GM18499 (cell line): ENCODE data around the gene ORM2.

Experiments
- ATAC-seq: cut with Tn5 transposase; IDR thresholded peaks from one replicate; pipeline ENCODE4 v1.9.1; 2021; ENCODE audit warnings: moderate number of reproducible peaks; ENCODE audit not compliant: insufficient read depth, unreplicated experiment

ORM2 gene

DNA sequence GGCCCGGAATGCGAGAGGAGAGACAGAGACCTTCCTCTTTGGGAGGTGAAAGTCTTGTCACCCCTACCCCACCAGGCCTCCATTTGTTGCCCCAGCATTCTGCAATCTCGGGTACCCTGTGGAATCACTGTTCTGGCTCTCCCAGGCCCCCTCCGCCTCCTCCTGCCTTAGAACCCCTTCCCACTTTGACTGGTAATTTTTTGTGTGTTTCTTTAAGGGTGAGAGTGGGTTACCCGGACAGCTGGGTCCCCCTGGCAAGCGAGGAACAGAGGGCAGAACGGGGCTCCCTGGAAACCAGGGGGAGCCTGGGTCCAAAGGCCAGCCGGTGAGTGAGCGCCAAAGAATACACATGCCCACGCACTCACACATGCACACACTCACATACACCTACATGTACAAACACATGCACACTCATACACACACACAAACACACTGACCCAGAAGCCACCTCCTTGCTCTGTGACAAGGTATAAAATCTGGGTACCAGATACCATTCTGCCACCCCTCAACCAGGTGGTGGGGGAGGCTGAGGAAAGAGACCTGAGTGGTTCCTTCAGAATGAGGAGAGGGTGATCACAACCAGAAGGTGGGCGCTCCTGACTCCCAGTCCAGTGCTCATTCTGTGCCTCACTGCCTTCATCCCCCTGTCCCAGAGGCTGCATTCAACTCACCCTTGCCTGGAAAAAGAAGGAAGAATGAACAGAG is 37.6 kb upstream of the ORM2 start:
- no peak for ATAC-seq

DNA sequence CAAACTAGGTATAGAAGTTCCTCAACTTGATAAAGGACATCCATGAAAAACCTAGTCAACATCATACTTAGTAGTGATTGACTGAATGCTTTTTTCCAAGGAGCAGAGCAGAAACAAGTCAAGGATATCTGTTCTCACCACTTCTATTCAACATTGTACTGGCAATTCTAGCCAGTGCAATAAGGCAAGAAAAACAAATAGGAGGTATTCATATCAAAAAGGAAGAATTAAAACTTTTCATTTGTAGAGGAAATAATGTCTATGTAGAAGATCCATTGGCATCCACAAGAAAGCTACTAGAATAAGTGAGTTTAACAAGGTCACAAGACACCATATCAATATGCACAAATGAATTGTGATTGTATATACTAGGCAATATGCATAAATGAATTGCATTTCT is 35.0 kb upstream of the ORM2 start:
- ATAC-seq, result no peak

DNA sequence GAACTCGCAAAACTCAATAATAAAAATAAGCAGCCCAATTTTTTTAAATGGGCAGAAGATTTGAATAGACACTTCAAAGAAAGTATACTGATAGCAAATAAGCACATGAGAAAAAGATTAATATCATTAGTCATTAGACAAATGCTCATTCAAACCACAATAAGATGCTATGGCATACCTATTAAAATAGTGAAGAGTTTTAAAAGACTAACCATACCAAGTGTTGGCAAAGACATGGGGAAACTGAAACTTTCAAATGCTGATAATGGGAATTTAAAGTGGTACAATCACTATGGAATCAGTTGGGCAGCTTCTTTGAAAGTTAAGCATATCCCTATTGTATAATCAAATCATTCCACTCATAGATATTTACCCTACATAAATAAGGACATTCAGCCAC is 33.3 kb upstream of the ORM2 start:
- ATAC-seq, result no peak

DNA sequence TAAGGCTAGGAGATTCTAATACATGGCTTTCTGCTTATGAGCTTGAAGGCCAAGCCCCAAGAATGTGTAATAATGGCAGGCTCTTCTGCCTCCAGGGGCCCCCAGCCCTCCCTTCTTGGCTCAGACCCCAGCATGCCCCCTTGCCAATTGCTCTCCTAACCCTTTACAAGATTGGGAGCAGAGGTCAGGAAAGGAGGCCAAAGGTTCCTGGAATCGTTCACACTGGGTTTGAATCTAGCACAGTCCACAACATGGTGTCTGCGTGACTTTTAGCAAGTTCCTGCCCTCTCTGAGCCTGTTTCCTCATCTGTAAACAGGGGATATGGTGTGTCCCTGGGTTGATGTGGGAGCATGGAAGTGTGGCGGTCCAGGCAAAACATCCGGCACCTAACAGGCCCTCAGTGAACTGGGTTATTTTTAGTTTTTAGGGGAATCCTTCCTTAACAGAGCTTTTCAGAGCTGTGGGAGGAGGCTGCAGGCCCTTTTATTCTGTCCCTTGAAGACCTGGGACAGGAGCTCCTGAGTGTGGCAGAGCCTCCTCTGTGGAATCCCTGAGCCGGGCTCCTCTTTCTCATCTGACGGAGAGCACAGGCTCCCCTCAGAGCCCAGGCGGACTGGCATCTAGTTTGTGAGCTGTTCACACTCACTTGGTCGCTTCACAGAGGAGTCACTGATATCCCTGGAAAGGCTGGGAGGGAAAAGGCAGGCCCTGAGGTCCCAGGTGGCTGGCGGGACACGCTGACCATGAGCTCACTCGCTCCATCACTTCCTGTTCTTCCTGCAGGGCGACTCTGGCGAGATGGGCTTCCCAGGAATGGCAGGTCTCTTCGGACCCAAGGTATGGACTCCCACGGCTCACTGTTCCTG is 30.1 kb upstream of the ORM2 start:
- no peak for ATAC-seq

GRCh38 chr9:114300153-114300845 is 29.4 kb upstream of the ORM2 start:
- ATAC-seq, result no peak

GRCh38 chr9:114300846-114301797 is 28.5 kb upstream of the ORM2 start:
- ATAC-seq, result no peak

DNA sequence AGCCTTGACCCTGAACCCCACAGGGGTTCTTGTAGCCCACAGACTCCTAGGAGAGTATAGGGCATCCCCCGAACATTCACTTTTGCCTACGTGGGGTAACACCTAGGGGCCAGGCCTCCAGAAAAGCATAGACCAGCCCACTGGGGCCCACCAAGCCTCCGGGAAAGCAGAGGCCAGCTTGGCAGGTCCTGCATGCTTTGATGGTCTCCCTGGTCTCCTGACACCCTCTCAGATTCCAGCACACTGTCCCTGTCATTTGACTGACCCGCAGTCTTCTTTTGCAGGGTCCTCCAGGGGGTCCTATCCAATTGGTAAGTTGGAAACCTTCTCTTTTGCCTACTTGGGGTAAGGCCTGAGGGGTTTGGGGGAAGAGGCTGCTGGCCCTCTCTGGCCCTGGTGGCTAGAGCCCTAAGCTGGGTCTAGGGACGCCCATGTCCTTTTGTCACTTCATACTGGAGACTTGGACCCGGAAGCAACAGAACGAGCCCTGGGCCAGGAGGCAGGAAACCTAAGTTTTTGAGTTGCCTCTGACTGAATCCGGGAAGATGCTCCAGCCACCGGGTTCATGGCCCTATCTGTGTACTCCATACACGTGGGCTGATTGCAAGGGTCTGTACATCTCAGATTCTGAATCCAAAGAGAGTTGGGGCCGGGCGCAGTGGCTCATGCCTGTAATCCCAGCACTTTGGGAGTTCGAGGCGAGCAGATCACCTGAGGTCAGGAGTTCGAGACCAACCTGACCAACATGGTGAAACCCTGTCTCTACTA is 27.7 kb upstream of the ORM2 start:
- ATAC-seq, result no peak

GRCh38 chr9:114302727-114303126 is 26.9 kb upstream of the ORM2 start:
- ATAC-seq, result no peak

- ATAC-seq, result no peak
These were observed 26.1 kb upstream of the ORM2 start for GRCh38 chr9:114303571-114303970.

DNA sequence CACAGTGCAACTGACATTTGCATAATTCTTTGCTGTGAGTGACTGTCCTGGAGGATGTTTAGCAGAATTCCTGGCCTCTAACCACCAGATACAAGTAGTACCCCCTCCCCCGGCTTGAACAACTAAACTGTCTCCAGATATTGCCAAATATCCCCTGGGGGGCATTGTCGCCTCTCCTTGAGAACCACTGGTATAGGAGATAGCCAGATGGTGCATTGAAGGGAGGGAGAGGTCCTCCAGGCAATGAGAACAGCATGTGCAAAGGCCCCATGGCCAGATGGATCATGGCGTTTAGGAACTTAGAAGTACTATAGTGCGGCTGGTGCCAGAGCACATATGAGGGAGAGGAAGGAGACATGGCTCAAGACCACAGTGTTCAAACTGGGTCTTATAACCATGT is 25.7 kb upstream of the ORM2 start:
- ATAC-seq, result no peak

DNA sequence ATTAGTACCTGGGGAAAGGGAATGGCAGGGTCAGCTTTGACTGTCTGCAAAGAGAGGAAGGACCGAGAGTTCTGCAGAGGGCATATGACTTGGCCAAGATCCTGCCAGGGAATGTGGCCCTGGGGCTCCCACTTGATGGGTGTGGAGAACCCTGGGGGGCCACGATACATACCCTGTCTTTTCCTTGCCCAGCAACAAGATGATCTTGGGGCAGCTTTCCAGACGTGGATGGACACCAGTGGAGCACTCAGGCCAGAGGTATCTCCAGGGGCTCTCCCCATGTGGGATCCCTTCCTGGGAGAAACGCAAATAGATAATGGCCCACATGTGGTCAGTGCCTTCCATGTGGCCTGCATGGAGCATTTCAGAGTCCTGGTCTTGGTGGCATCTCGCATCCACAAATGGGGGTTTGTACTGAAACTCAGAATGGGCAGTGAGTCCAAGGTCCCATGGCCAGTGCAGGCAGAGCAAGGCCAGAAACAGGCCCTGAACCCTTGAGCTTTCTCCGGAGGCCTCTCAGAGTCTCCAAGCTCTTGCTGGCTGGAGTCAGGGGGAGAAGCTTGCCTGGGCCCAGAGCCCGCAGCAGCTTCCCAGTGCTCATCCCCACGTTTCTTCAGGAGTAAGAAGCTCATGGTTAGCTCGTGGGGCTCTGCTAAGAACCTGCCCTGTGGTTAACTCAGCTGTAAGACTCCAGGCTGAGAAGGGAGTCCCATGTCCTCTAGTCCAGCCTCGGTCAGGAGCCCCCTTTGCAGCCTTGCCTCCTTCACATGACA is 25.1 kb upstream of the ORM2 start:
- ATAC-seq, result no peak

- ATAC-seq, result no peak
These were observed 21.8 kb upstream of the ORM2 start for GRCh38 chr9:114307899-114308267.

DNA sequence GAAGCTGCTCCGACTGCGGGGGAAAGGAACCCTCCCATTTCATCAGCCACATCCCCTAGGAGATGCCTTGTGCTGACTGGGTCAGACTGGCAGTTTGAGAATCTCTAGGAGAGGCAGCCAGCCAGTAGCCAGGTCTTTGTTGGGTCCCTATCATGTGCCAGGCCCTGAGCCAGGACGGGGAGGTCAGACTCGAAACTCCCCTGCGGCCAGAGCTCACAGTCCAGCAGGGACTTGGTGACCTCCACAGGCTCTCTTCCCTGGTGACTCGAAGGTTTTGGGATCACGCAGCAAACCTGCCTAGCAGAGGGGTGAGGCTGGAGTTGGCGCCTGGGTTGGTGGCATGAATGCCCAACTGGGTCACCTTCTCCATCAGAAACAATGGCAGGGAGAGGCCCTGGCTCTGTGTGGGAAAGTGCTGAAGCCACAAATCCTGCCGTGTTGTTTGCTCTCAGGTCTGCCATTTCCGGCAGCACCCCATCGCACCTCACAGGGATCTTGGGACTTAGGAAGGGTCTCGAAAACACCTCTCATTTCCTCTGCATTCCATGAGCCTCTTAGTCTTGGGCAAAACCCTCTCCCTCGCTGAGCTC is 21.2 kb upstream of the ORM2 start:
- ATAC-seq, result no peak

DNA sequence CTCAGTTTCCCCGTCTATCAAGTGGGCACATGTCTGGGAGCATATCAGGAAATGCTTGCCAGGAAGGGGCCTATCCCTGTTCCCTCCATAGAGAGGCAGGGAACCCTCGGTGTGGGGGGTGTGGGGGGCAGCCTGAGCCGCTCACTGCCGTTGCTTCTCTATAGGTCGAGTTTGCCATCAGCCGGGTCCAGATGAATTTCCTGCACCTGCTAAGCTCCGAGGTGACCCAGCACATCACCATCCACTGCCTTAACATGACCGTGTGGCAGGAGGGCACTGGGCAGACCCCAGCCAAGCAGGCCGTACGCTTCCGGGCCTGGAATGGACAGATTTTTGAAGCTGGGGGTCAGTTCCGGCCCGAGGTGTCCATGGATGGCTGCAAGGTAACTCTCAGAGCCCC is 20.6 kb upstream of the ORM2 start:
- ATAC-seq, result no peak

DNA sequence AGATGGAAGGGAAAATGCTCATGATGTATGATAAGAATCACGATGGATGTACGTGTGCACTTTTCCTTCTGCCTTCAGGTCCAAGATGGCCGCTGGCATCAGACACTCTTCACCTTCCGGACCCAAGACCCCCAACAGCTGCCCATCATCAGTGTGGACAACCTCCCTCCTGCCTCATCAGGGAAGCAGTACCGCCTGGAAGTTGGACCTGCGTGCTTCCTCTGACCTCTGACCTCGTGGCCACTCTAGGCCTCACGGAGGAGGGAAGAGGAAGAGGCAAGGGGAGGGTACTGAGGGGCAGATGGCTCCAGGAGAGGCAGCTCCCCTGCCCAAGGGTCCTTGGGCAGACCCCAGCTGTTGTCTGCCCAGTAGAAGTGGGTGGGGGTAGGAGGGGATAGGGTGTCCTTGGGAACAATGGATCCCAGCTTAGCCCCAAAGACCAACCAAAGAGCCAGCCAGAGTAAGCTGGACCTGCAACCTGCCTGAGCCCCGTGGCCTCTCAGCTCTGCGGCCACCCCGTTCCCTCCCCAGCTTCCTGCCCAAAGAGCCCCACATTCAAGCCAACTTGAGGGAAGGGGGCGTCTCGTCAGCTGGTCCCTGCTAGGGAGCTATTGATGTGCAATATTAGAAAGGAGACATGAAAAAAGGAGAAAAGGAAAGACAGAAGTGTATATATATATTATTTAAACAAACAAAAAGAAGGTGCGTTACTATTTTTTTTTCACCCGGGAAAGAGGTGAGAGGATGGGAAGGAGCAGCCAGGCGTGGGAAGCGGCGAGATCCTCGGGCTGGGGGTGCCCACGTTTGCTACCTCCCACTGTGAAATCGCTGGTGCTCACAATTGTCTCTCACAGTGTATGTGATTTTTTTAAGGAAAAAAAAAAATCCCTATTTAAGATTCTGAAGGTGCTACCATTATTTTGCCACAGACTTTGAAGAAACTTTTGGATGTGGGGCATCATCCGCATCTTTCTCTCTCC is 18.9 kb upstream of the ORM2 start:
- ATAC-seq, result no peak

DNA sequence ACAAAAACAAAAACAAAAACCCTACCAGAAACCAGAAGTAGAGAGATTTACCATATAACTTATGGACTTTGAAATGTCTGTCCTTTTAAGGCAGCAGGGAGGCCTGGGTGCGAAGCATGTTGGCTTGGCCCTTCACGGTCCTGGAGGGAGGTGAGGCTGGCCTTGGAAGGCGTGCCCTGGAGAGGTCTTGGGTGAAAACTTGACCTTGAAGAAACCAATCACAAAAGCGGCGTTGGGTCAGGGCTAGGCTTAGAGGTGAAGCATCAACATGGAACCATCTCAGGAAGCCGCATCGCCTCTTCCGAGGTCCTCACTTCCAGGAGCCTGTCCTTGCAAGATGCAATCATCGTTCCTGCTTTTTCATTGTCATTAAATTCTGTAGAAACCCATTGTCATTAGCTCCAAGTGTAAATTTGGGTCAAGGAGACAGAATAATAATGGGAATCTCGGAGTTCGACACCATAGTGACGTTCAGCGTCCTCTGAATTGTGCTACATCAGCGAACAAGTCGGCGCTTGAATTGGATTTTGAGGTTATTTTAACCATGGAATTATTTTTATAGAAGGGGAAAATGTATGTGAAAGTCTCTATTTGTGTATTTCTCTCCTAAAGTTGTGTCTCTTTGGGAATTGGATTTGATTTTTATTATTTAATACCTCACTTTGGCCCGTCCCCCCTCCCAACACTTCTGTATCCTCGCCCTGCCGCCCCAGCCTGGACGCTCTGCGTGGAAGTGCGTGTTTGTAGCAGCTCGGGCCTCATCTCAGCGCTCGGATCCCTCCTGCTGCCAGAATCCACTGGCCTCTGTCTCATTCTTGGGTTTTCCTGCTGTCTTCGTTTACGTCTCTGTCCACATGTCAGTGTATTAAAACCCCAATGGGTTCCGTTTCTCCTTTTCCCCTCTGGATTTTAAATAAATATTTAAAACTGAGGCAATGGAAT is 17.8 kb upstream of the ORM2 start:
- ATAC-seq, result no peak
